Iris pigment epithelial cell (primary cell): ENCODE results near the gene MICAL3.

Source experiments
- DNase-seq: peaks from one replicate; pipeline ENCODE4 v3.0.0-alpha.2; 2011; ENCODE audit warnings: low read depth

The MICAL3 gene

DNA sequence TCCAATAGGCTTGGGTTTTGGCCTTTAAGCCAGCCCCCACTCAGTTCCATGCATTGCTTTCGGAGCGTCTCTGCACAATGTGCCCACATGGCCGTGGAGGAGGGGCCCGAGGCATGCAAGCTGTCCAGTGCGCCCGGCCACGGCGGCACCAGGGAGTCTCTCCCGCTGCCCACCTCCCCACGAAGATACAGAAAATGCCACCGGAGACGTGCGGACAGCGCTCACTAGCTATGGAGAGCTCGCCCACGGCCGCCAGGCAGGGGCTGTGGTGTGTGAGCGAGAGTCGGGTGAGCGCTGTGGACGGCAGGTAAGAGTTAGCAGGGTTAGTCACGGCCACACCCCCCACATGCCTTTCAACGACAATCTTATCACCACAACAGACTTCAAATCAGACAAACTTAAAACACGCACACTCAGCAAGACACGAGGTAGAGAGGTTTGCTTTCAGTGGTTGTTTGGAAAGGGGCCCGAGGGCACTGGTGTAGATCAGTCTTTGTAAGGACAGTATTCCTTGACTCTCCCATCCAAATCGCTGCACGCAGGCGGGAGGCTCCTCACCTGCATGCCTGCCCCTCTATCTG is 231.4 kb downstream of the MICAL3 start:
- no peak for DNase-seq

DNA sequence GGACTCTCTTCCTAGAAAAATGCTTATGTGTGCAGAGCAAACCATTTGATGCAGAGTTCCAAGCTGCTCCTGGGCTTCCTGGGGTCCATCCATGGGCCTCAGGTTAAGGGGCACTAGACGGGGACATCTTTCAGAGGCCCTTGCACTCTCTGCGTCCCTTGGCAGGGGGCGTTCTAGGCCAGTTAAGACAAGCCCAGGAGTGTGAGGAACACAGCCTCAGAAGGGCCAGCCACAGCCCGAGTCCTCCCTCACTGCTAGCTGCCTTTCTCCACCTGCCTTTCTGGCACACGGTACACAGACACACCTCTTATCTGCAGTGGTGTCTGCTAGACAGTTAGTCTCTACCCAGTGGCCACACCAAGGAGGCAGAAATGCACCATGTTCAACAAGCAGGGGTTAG is 232.1 kb downstream of the MICAL3 start:
- DNase-seq = no peak

DNA sequence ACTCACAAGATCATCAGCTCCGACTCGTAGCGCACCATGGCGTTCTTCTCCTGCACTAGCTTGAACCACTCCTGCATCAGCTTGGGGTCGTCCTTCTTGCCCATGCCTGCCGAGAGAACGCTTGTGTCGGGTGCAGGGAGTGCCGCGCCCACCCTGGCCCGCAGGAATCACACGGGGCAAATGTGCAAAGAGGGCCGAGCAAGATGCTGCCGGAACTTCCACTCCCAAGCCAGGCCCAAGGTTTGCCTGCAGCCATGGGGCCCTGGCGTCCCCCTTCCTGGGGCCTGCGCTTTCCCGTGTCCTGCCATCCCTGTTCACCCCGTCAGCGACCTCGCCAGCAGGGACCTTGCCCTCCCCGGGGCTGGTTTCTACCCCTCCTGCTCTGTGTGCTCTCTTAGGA is 233.2 kb downstream of the MICAL3 start:
- DNase-seq = no peak

DNA sequence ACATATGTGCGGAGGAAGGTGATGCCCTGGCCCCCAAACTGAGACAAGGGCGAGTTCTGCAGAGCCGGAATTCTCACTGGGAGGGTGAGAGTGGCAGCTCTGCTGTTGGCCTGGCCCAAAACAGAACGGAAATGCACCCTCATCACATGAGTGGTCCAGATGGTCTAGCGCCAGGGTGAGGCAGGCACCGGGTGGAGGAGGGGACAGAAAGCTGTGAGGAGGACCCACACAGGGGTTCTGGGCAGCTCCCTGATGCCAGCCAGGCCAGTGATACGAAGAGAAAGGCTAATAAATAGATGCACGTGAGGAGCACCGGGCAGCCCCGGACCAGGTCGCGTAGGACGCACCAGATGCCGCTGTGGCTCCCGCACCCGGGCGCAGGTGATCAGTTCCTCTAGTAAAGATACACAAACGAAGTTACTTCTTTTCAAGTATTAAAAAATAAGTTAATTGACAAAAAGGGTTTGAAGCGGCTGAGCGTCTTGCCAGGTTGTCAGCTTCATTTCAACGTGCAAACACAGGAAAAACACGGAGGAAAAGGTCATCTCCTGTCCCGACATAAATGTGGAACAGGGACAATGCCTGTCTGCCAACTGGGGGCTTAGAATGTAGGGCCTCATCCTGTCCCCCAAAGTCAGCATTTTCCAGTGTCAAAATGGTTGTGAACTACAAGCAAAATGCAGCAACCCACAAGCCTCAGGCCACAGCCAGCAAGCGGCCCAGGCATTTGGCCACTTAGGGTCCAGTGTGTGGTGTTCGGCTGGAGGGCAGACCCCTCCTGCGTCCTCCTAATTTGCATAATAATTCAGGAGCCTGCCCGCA is 234.8 kb downstream of the MICAL3 start:
- no peak for DNase-seq

DNA sequence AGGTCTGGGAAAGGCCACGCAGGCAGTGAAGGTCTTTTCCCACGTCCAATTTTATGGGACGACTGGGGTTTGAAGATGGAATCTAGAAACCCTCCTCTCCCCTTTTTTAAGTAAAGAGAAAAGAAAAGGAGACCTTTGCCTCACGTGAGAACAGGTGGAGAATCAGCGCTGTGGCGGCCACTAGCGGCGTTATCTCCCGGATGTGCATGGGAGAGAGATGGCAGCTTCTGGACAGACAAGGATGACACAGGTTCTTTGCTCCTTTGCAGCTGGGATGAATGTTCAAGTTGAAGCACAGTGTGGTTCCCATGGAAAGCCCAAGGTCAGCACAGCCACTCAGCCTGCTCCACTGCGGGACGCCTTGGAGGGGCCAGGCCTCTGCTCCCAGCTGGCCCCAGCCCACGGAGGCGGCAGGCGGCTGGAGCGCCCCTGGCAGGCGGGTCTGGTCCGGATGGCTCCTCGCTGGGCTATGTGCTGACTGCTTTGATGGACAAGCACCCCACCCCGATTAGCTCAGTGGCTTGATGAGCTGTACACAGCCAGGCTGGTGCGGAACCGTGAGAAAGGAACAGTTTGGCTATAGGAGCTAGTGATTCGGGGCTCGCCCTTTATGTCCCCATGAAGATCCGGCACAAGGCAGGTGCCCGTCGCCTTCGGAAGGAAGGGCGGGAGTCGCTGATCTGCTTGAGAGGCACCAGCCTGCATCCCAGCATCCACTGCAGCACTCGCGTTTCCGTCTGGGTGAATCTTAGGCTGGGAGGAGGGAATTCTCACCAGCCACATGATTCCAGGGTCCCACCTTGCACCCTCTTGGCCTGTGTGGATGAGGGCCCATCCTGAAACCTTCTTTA is 235.6 kb downstream of the MICAL3 start:
- DNase-seq = no peak

DNA sequence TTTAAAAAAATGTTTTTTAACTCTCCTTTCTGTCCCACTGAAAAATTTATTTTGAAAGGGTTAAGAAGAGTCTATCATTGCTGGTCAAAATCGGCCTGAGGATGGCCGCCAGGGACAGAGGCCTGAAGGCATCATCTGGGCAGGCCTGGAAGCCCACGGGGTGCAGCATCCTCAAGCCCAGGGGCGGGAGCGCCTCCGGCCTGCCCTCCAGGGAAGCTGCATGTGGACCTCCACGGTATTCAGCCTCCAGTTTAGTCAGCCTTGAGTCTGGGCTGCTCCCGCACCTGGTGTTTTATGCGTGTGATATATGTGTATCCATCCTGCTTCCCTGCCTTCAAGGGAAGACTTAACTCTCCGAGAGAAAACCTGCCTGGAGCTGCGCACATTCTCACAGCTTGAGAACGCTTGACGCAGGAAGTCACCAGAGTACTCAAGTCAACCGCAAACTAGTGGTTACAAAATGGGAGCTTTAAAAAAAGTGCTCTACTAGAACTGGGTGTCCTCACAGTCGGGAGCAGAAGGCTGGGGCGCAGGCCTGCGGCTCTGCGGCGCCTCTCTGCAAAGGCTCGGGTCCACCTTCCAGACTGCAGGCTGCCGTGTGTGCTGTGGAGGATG is 236.5 kb downstream of the MICAL3 start:
- no peak for DNase-seq

DNA sequence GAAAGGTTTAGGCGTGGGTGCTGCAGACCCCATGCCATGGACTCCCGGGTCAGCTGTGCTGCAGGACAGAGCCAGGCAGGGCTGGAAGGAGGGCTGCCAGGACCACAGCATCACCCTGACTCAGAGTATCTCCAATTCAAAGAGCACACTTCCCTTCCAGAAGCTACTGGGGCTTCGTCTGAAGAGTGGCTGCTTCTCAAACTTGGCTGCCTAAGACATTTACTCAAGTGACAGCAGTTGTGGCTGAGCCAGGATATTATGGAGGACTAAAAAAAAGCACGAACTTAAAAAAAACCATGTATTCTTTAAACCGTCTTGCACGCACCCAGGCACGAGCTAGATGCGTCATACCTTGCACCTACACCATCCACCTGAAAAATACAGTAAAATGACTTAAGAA is 237.1 kb downstream of the MICAL3 start:
- no peak for DNase-seq

DNA sequence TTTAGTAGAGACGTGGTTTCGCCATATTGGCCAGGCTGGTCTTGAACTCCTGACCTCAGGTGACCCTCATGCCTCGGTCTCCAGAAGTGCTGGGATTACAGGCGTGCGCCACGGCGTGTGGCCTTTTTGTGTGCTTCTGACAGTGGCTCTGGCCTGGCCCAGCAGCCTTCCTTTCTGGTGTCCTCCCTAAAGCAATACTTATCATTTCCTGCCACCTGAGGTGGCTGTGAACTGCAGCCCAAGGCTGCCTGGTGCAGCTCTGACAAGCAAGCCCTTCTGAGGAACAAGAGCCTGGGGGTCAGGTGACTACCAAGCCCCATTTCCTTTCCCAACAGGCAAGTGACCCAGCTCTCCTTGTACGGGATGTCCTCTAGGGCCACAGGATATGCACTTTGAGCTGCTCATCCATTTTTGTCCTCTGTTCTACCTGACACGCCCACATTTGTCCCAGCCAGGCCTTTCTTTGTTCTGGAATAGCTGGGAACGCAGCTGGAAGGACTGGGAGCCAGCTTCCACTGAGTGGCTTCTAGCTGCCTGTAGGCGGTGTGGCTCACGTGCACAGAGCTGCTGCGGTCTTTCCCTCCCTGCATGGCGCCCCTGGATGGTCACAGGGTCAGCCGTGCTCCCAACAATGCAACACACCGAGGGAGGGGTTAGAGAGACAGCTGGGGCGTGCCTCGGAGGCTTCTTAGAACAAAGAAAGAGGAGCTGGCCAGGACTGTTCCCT is 237.8 kb downstream of the MICAL3 start:
- DNase-seq = no peak

DNA sequence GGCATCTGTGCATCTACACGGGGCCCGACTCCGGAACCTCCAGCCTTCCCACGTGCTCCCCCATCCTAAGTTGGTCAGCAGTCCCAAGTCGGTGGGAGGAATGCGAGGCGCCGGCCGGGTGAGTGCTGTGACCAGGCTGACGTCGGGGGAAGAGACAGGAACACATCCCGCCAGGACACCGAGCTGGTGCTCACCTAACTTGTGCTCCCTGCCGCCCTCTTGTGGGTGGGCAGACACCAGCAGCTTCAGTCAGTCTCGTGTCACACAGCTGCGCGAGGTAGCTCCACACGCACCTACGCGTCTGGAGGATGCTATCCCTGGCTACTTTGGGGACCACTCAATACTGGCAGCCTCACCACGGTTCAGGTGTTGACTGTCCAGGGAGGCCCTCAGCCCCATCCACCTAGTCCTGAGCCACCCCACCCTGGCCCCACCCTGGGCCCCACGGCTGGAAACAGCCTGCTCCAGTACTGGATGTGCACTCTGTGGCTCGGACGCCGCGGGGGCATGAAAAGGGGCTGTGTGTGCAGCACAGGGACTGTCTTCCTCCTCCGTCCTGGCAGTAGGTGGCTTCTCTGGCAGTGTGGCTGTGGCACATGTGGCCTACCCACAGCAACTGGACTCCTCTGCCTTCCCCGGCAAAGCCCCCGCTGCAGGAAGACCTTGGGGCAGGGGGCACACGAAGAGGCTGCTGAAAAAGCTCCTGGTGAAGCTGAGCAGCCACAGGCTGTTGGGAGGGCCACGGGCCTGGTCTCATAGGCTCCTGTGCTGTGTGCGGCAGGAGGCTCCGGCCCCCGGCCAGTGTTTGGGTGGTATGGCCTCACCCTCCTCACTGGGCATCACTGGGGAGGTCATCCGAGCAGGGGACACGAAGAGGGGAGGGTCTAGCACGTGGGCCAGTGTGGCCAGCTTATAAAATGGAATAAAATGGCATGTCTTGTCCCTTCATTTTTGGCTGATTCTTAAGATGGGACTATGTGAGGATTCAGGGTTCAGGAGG is 238.9 kb downstream of the MICAL3 start:
- no peak for DNase-seq

DNA sequence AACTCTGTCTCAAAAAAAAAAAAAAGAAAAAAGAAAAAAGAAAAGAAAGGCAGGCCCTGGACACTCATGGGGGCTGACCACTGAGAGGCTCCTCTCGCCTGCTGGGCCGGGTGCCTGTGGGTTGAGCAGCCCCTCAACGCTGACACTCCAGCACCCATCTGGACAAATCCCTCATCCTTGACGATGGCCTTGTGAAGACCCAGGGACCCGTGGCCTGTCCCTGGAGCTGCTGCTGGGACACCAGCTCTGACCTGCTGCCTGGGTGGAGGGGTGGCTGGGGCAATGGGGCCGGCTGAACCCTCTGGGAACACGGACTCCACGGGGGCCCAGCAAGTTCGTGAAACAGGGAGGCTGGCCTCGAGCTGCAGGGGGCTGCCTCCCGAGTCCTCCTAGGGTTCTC is 239.6 kb downstream of the MICAL3 start:
- no peak for DNase-seq

DNA sequence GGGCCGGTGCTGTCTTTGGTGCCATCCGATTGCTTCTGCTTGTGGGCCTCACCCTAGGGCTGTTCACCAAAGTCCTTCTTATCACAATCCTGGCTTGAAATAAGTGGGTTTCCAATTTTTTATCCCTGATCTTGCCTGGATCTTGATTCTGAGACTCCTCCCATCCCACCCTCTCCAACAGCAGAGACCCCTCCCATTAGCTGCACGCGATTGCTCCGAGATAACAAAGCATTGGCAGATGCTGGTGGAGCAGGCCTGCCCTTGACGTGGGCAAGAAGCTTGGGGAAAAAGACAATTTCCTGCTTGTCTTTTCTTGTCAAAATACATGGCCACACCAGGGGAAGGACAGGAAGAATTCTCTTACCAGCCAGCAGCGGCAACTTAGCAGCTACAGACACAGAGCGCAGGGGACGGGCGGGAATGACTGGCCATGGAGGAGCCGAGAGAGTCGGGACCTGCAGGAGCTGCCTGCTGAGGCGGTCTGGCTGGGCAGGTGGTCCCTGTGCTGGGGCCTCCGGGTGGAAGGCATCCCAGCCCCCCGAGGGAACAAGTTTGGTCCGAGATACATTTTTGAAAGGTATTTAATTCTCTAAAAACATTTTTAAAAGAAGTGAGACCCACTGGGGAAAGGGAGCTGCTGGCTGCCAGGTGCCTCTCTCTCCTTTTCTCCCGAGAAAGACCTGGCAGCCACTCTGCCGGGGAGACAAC is 240.4 kb downstream of the MICAL3 start:
- no peak for DNase-seq

DNA sequence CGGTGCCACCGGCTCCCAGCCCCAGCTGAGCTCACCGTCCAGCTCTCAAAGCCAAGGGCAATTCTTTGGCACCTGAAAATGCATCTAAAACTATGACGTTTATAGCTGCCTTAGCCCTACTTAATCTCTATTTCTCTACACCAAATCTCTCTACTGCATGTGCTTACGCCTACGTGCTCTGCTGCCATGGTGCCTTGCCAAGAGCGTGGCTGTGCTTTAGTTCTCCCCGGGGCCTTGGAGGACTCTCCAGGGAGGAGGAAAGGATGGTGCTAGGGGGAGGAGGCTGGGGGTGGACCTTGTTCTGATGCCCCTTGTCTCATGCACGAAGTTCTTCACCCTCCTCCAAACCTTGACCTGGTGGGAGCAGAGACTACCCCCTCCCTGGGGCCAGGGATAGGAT is 241.0 kb downstream of the MICAL3 start:
- DNase-seq = no peak

DNA sequence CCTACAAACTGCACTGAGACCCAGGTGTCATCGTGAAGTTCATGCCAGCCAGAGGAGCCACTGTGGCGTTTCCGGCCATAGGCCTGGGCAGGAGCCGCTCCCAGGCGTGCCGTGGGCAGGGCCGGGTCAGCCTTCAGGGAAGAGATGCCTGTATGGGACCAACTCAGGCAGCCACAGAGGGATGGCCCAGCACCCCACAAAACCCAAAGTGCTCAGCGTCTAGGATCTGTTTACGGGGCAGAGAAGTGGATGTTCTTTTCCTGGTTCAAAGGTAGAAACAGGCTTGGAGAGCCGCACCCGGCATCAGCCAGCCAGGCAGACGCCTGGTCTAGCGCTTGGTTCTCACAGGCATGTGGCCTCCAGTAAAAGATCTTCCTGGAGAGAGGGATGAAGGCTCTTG is 241.7 kb downstream of the MICAL3 start:
- DNase-seq = no peak

DNA sequence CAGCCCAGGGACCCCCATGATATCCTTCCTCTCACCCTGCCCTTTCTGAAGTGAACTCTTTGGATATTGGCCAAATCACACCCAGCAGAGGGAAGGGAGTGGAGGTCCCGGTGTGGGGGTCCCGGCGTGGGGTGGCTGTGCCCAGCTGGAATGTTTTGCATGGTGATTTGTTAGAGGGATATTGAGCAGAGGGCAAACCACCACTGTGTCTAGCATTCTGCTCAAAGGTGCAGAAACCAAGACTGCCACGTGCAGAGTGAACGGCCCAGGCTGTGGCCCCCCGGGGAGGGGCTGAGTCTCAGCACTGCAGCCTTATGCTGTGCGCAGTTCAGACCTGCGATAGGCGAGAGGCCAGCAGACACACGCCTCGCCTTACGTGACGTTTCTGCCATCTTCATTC is 242.2 kb downstream of the MICAL3 start:
- no peak for DNase-seq

DNA sequence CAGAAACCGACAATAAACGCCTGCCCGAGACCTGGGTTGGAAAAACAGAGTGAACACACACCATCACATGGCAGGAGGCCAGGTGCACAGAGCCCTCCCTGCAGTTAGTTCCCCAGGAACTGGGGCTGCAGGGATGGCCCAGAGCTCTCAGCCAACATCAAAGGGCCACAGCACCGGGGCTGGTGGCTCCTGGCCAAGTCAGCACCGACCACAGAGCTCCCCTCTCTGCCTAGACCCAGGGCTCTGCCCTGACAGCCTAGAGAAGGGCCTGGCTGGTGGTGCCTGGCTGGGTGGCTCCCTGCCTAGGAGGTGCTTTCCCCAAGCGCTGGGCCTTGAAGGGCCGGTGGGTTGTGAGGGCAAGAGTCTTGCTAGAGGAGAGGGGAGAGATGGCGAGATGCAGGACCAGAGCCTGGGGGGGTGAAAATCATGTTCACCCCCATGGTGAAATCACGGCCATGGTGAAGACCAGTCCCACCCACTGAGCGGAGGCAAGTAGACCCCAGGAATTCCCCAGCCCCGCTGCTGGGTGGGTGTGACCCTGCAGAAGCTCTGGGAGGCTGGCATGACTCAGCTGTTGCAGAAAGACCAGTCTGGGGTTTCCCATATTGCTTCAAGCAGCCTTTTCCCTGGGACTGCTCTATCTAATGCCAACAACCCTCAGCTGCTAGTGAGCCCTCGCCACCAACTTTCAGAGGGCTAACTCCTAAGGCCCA is 242.9 kb downstream of the MICAL3 start:
- DNase-seq = peak; percentile 95

DNA sequence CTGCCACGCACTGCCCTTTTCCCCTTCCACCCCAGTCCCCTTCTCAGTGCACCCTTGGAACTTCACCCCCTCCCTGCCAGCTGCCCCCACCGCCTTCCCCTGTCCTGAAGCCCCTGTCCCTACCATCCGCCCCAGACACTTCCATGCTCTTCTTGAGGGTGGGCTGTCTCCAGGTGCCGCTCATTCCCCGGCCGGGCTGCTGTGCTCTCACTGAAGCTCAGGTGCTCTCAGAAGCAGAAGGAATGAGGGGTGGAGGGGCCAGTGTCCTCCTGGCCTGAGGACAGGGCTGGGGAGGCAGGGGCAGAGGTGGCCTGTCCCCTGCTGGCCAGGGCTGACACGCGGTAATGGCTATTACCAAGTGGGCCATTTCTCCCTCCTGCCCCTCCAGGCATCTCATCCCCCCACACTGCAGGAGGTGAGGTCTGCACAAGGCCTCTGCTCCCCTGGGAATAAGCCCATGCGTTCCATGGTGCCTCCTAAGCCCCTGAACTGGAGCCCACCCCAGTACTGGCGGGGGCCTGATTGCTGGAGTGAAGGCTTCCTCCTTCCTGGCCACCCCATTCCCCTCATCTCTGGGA is 243.5 kb downstream of the MICAL3 start:
- no peak for DNase-seq

DNA sequence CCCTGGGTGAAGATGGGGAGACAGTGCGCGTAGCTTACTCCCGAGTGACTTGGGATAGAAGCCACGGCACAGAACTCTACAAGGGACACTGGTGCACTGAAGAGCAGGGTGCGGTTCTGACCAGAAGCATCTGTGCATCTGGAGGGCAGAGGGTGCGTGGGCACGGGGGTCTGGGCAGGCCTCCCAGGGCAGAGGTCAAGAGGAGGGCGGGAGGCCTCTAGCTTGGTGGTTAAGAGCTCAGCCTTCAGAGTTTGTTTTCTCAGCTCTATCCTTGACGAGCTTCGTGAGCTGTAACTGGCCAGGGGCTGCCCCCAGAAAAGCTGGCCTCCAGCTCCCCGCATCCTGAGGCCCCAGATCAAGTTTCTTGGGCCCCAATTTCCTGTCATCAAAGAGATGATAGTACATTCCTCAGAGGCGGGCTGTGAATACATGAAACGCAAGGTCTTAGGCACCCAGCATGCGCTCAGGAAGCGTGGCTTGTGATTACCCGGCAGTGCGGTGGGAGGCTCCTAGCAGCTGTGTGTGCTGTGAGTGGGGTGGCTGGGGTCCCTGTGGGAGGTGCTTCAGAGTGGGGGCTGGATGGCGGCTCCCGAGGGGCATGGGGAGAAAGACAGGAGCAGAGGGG is 244.1 kb downstream of the MICAL3 start:
- no peak for DNase-seq
